ENCODE results near the gene N4BP2.

DNA sequence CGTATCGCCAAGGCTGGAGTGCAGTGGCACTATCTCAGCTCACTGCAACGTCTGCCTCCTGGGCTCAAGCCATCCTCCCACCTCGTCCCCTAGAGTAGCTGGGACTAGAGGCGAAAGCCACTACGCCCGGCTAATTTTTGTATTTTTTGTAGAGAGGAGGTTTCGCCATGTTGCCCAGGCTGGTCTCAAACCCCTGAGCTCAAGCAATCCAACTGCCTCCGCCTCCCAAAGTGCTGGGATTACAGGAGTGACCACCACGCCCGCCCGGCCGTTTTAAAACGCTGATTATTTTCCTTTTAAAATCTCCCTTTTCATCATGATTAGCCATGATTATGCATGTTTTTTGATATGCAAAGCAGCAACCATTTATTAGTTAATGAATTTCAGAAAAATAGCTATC, 2.2 kb downstream of the N4BP2 start:
- TF ChIP-seq EZH2phosphoT487 (IDR thresholded peaks at IDR 0.05; ENCODE audit: low read depth, severe bottlenecking, unreplicated experiment) (no peak), EZH2 (IDR thresholded peaks at IDR 0.05; ENCODE audit: borderline replicate concordance) (no peak)

All from hepatocyte (in vitro differentiated cells).